Duodenal mucosa (tissue), 2 donors: ENCODE data around the gene RSRC1.

Experiments
- H3K27ac ChIP-seq: one replicate; pipeline ENCODE4 v1.7.0; 2013; ENCODE audit warnings: low read depth, low read length
- H3K27me3 ChIP-seq, 2 donors: one replicate each; pipeline ENCODE4 v1.7.0; 2013; ENCODE audit warnings: low read length in 2 of 2, control low read depth in 1 of 2; ENCODE audit not compliant: insufficient read depth in 2 of 2, control insufficient read depth in 1 of 2
- H3K36me3 ChIP-seq, 2 donors: one replicate each; pipeline ENCODE4 v1.7.0; 2013; ENCODE audit warnings: low read length in 2 of 2, control low read depth in 1 of 2; ENCODE audit not compliant: insufficient read depth in 2 of 2, control insufficient read depth in 1 of 2
- H3K4me1 ChIP-seq, 2 donors: one replicate each; pipeline ENCODE4 v1.7.0; 2013; ENCODE audit warnings: low read length in 2 of 2, control low read depth in 1 of 2; ENCODE audit not compliant: insufficient read depth in 2 of 2, control insufficient read depth in 1 of 2
- H3K4me3 ChIP-seq, 2 donors: one replicate each; pipeline ENCODE4 v1.7.0; 2013; ENCODE audit warnings: low read length in 2 of 2, low read depth in 1 of 2
- H3K9ac ChIP-seq, 2 donors: one replicate each; pipeline ENCODE4 v1.7.0; 2013; ENCODE audit warnings: low read length in 2 of 2, low read depth in 1 of 2
- H3K9me3 ChIP-seq, 2 donors: one replicate each; pipeline ENCODE4 v1.7.0; 2013; ENCODE audit warnings: low read length in 2 of 2, control low read depth in 1 of 2; ENCODE audit not compliant: control insufficient read depth in 1 of 2

Gene RSRC1

GRCh38 chr3:158165730-158166129, 55.8 kb downstream of the RSRC1 start:
- Histone ChIP-seq H3K27ac (no peak overlapping the region), H3K4me3 (no peak overlapping the region), H3K27me3 (no peaks in the 10 kb centered on the region), H3K4me1 (no peaks in the 10 kb centered on the region), H3K9me3 (no peaks in the 10 kb centered on the region), H3K9ac (no peak overlapping the region), H3K36me3 (no peaks in the 10 kb centered on the region)

GRCh38 chr3:158166223-158166622, 56.3 kb downstream of the RSRC1 start:
- no peak overlapping the region for H3K4me3 ChIP-seq
- no peaks in the 10 kb centered on the region for H3K9me3 ChIP-seq
- H3K4me1 ChIP-seq = no peaks in the 10 kb centered on the region

GRCh38 chr3:158167737-158168557, 58.1 kb downstream of the RSRC1 start:
- Histone ChIP-seq H3K36me3 (no peaks in the 10 kb centered on the region), H3K27me3 (no peaks in the 10 kb centered on the region), H3K9ac (no peak overlapping the region), H3K9me3 (no peaks in the 10 kb centered on the region), H3K27ac (no peak overlapping the region), H3K4me3 (no peak overlapping the region), H3K4me1 (no peaks in the 10 kb centered on the region)

More at GRCh38 chr3:158166223-158166622, 56.3 kb downstream of the RSRC1 start:
- H3K27ac ChIP-seq = no peak overlapping the region
- H3K9ac ChIP-seq = no peak overlapping the region
- no peaks in the 10 kb centered on the region for H3K36me3 ChIP-seq
- H3K27me3 ChIP-seq = no peaks in the 10 kb centered on the region

- no peaks in the 10 kb centered on the region for H3K4me1 ChIP-seq
- no peak overlapping the region for H3K9ac ChIP-seq
- no peaks in the 10 kb centered on the region for H3K36me3 ChIP-seq
- H3K9me3 ChIP-seq = no peaks in the 10 kb centered on the region
- H3K4me3 ChIP-seq = no peak overlapping the region
- H3K27ac ChIP-seq = no peak overlapping the region
- no peaks in the 10 kb centered on the region for H3K27me3 ChIP-seq
These were observed 59.2 kb downstream of the RSRC1 start for GRCh38 chr3:158169091-158169491.

GRCh38 chr3:158181096-158181495, 71.2 kb downstream of the RSRC1 start:
- Histone ChIP-seq H3K9me3 (no peaks in the 10 kb centered on the region), H3K4me1 (no peaks in the 10 kb centered on the region), H3K9ac (no peak overlapping the region), H3K4me3 (no peak overlapping the region), H3K36me3 (no peaks in the 10 kb centered on the region), H3K27me3 (no peaks in the 10 kb centered on the region), H3K27ac (no peak overlapping the region)

GRCh38 chr3:158185711-158186110, 75.8 kb downstream of the RSRC1 start:
- H3K9me3 ChIP-seq = no peaks in the 10 kb centered on the region
- no peaks in the 10 kb centered on the region for H3K4me1 ChIP-seq
- no peaks in the 10 kb centered on the region for H3K36me3 ChIP-seq
- H3K27me3 ChIP-seq = no peaks in the 10 kb centered on the region
- no peak overlapping the region for H3K9ac ChIP-seq
- H3K27ac ChIP-seq = no peak overlapping the region
- no peak overlapping the region for H3K4me3 ChIP-seq

GRCh38 chr3:158200955-158201354, 91.1 kb downstream of the RSRC1 start:
- no peaks in the 10 kb centered on the region for H3K4me1 ChIP-seq
- H3K4me3 ChIP-seq = no peak overlapping the region
- no peak overlapping the region for H3K27ac ChIP-seq
- H3K36me3 ChIP-seq = peaks cover 0 to 4% of the 10 kb centered on the region in 2 donors
- peaks cover 10 to 11% of the 10 kb centered on the region in 2 donors for H3K9me3 ChIP-seq
- H3K27me3 ChIP-seq = no peaks in the 10 kb centered on the region
- H3K9ac ChIP-seq = no peak overlapping the region

GRCh38 chr3:158205324-158205723, 95.4 kb downstream of the RSRC1 start:
- Histone ChIP-seq H3K4me3 (no peak overlapping the region), H3K9ac (no peak overlapping the region), H3K36me3 (peaks cover 4% of the 10 kb centered on the region in 2 donors), H3K4me1 (no peaks in the 10 kb centered on the region), H3K27me3 (no peaks in the 10 kb centered on the region), H3K9me3 (peaks cover 4 to 10% of the 10 kb centered on the region in 2 donors), H3K27ac (no peak overlapping the region)

- Histone ChIP-seq H3K27ac (no peak overlapping the region), H3K4me3 (no peak overlapping the region), H3K36me3 (peaks cover 4% of the 10 kb centered on the region in 2 donors)
These were observed 96.1 kb downstream of the RSRC1 start for GRCh38 chr3:158205994-158206393.

GRCh38 chr3:158210067-158210466, 100.2 kb downstream of the RSRC1 start:
- H3K36me3 ChIP-seq = peaks cover 0 to 4% of the 10 kb centered on the region in 2 donors
- no peaks in the 10 kb centered on the region for H3K4me1 ChIP-seq
- H3K9me3 ChIP-seq = no peaks in the 10 kb centered on the region
- H3K27ac ChIP-seq = no peak overlapping the region
- no peaks in the 10 kb centered on the region for H3K27me3 ChIP-seq
- H3K9ac ChIP-seq = no peak overlapping the region
- no peak overlapping the region for H3K4me3 ChIP-seq

More at GRCh38 chr3:158205994-158206393, 96.1 kb downstream of the RSRC1 start:
- peaks cover 4% of the 10 kb centered on the region in 2 donors for H3K9me3 ChIP-seq
- no peak overlapping the region for H3K9ac ChIP-seq
- no peaks in the 10 kb centered on the region for H3K4me1 ChIP-seq
- no peaks in the 10 kb centered on the region for H3K27me3 ChIP-seq
